Testis (tissue), 2 donors: Measurements from ENCODE around the gene KREMEN2.
"Not testable (repeated sequence)": the region's sequence is repeated elsewhere in the genome, so short reads cannot be mapped to it uniquely, and the experiment has no call there.

Experiments used
- CTCF ChIP-seq, 3 experiments: fragments of 450-650 bp in 2 of 3; fragments of 200-600 bp in 1 of 3; sonication (generic) in 1 of 3; IDR thresholded peaks; one replicate each; pipeline ENCODE4 v1.5.1; 2016 to 2019; ENCODE audit warnings: antibody characterized with exemption in 3 of 3, mild to moderate bottlenecking in 2 of 3, moderate library complexity in 1 of 3
- POLR2A ChIP-seq: fragments of 450-650 bp; IDR thresholded peaks from one replicate; pipeline ENCODE4 v1.6.1; 2017; ENCODE audit warnings: antibody characterized with exemption, mild to moderate bottlenecking, moderate library complexity

- TF ChIP-seq CTCF (IDR thresholded peaks at IDR 0.05); POLR2A: not testable (repeated sequence)
Observed at GRCh38 chr16:2943716-2944115, 20.4 kb upstream of the KREMEN2 start.
